Brain microvascular endothelial cell (primary cell): Measurements from ENCODE around the gene MRPL55.

Experiments used
- DNase-seq: peaks from one replicate; pipeline ENCODE4 v3.0.0-alpha.2; 2020
- H3K27ac ChIP-seq: fragments of 250-450 bp; sonication (Bioruptor Pico); 2 replicates; pipeline ENCODE4 v1.5.1; 2020; ENCODE audit warnings: mild to moderate bottlenecking, moderate library complexity
- H3K27me3 ChIP-seq: fragments of 250-450 bp; sonication (Bioruptor Pico); replicated peaks from 2 replicates; pipeline ENCODE4 v1.5.1; 2020; ENCODE audit warnings: mild to moderate bottlenecking
- H3K36me3 ChIP-seq: fragments of 250-450 bp; sonication (Bioruptor Pico); replicated peaks from 2 replicates; pipeline ENCODE4 v1.5.1; 2020; ENCODE audit warnings: mild to moderate bottlenecking
- H3K4me3 ChIP-seq: 2 replicates; pipeline ENCODE4 v1.5.1; 2011; ENCODE audit warnings: low read depth, mild to moderate bottlenecking, control low read depth, low read length, moderate library complexity
- CTCF ChIP-seq: IDR thresholded peaks from 2 replicates; pipeline ENCODE4 v1.5.1; 2011; ENCODE audit warnings: low read depth, mild to moderate bottlenecking, moderate library complexity, low read length, control low read depth, inconsistent platforms; ENCODE audit errors: missing control alignments
- in situ Hi-C: cut with HindIII; loops from 2 replicates; pipeline ENCODE4 v1.10.0; 2017; ENCODE audit warnings: low sequenced_read_pairs, low pct_ligation_motif_present

The MRPL55 gene

GRCh38 chr1:228083871-228084278 is 25.2 kb downstream of the MRPL55 start:
- Histone ChIP-seq H3K27ac (peak overlapping the region; percentile 100), H3K4me3 (peak overlapping the region; percentile 99), H3K27me3 (no peaks in the 10 kb centered on the region), H3K36me3 (peaks cover 12% of the 10 kb centered on the region)
- no peak for TF ChIP-seq CTCF
- in situ Hi-C loops: no loop called here
- no peak for DNase-seq

- Histone ChIP-seq H3K36me3 (peaks cover 8% of the 10 kb centered on the region), H3K4me3 (peak overlapping the region; percentile 99), H3K27ac (peak overlapping the region; percentile 100), H3K27me3 (no peaks in the 10 kb centered on the region)
- TF ChIP-seq CTCF: no peak
- in situ Hi-C loops: no loop called here
- DNase-seq: no peak
Observed at GRCh38 chr1:228082918-228083870, 25.9 kb downstream of the MRPL55 start.

- peak within 1 kb of the TSS; percentile 99 for H3K4me3 ChIP-seq
- peak; percentile 73 for DNase-seq
- TF ChIP-seq CTCF: no peak
- in situ Hi-C loops: no loop called here
- no peaks in the 10 kb centered on the region for H3K27me3 ChIP-seq
- H3K27ac ChIP-seq: peak within 1 kb of the TSS; percentile 100
- peaks cover 8% of the 10 kb centered on the region for H3K36me3 ChIP-seq
Observed at GRCh38 chr1:228082214-228082917, 26.7 kb downstream of the MRPL55 start, which contains the start of gene ARF1. ARF1 (plus strand) TSS chr1:228082708; CDS start chr1:228097115, 14,407 bp downstream.

GRCh38 chr1:228081578-228082213 is 27.4 kb downstream of the MRPL55 start:
- peaks cover 8% of the 10 kb centered on the region for H3K36me3 ChIP-seq
- peak overlapping the region; percentile 100 for H3K27ac ChIP-seq
- H3K4me3 ChIP-seq: peak overlapping the region; percentile 76
- TF ChIP-seq CTCF: no peak
- no peak for DNase-seq
- in situ Hi-C loops: no loop called here
- H3K27me3 ChIP-seq: no peaks in the 10 kb centered on the region

GRCh38 chr1:228081144-228081543 is 28.0 kb downstream of the MRPL55 start:
- no peak for TF ChIP-seq CTCF
- H3K27ac ChIP-seq: no peak overlapping the region

More at GRCh38 chr1:228081144-228081543, 28.0 kb downstream of the MRPL55 start:
- in situ Hi-C loops: no loop called here
- Histone ChIP-seq H3K27me3 (no peaks in the 10 kb centered on the region), H3K36me3 (peaks cover 8% of the 10 kb centered on the region), H3K4me3 (peak overlapping the region; percentile 76)
- no peak for DNase-seq
